Testis (tissue), 2 donors: ENCODE data around the gene MOV10L1.

Source experiments
- POLR2A ChIP-seq: fragments of 450-650 bp; IDR thresholded peaks from one replicate; pipeline ENCODE4 v1.6.1; 2017; ENCODE audit warnings: antibody characterized with exemption, mild to moderate bottlenecking, moderate library complexity
- TF ChIP-seq, protein P1 (sequence below), 3 experiments: fragments of 450-650 bp in 2 of 3; fragments of 200-600 bp in 1 of 3; sonication (generic) in 1 of 3; IDR thresholded peaks; one replicate each; pipeline ENCODE4 v1.5.1; 2016 to 2019; ENCODE audit warnings: antibody characterized with exemption in 3 of 3, mild to moderate bottlenecking in 2 of 3, moderate library complexity in 1 of 3

- TF ChIP-seq, protein P1, sequence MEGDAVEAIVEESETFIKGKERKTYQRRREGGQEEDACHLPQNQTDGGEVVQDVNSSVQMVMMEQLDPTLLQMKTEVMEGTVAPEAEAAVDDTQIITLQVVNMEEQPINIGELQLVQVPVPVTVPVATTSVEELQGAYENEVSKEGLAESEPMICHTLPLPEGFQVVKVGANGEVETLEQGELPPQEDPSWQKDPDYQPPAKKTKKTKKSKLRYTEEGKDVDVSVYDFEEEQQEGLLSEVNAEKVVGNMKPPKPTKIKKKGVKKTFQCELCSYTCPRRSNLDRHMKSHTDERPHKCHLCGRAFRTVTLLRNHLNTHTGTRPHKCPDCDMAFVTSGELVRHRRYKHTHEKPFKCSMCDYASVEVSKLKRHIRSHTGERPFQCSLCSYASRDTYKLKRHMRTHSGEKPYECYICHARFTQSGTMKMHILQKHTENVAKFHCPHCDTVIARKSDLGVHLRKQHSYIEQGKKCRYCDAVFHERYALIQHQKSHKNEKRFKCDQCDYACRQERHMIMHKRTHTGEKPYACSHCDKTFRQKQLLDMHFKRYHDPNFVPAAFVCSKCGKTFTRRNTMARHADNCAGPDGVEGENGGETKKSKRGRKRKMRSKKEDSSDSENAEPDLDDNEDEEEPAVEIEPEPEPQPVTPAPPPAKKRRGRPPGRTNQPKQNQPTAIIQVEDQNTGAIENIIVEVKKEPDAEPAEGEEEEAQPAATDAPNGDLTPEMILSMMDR (IDR thresholded peaks at IDR 0.05): no peak
- TF ChIP-seq POLR2A: no peak
These were observed 75.8 kb downstream of the MOV10L1 start for GRCh38 chr22:50165436-50166123.
